A172 (cell line): ENCODE data around the gene COMT. TPM values are rescaled to one million over a fixed set of nuclear protein-coding genes. Genes with fewer than 3 reads are reported as not detected.

Source experiments
- DNase-seq: peaks from one replicate; pipeline ENCODE4 v3.0.0-alpha.2; 2015; ENCODE audit warnings: low spot score
- total RNA-seq: library from RNA; depleted of rRNA; stranded (reverse); fragments of >200 nt; shearing (Covaris generic); gene quantifications from 2 replicates; pipeline ENCODE4 v1.2.3, GENCODE V29; 2014

The COMT gene
- total RNA-seq, 1 experiment from 2014 or later: 130 TPM

DNA sequence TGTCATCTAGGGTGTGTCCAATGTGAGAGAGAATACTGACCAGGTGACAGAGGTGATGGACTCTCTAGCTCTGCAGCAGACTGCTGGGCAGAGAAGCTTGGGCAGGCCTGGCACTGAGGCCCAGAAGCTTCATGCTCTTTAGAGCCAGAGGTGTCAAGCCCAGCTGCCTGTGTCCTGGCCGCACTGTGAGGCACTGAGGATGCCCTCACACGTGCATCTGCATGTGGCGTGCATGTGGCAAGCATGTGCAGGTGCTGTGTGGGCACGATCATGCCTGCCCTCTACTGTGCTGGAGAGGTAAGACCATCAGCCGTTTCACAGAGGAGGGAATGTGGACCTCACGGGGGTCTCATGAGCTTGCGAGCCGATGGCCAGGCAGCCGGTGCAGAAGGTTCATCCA, 15.9 kb downstream of the COMT start:
- no peak for DNase-seq

DNA sequence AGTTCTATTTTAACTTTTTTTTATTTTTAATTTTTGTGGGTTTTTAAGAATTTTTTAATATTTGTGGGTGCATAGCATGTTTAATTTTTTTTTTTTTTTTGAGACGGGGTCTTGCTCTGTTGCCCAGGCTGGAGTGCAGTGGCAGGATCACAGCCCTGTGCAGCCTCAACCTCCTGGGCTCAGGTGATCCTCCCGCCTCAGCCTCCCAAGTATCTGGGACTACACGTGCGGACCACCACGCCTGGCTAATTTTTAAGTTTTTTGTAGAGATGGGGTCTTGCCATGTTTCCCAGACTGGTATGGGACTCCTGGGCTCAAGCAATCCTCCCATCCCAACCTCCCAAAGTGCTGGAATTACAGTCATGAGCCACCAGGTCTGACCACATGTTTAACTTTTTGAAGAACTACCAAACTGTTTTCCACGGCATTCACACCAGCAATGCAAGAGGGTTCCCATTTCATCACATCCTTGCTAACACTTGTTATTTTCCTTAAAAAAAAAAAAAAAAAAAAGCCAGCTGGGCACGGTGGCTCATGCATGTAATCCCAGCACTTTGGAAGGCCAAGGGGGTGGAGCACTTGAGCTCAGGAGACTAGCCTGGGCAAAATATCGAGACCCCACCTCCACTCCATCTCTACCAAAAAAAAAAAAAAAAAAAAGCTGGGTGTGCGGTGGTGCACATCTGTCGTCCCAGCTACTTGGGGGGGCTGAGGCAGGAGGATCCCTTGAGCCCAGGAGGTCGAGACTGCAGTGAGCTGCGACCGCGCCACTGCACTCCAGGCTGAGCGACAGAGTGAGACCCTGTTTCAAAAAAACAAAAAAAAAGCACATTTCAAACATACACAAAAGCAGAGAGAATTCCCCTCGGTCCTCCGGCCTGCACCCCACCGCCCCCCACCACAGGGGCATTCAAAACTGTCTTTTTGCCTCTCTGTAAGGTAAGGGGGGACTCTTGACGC, 16.8 kb downstream of the COMT start:
- no peak for DNase-seq

DNA sequence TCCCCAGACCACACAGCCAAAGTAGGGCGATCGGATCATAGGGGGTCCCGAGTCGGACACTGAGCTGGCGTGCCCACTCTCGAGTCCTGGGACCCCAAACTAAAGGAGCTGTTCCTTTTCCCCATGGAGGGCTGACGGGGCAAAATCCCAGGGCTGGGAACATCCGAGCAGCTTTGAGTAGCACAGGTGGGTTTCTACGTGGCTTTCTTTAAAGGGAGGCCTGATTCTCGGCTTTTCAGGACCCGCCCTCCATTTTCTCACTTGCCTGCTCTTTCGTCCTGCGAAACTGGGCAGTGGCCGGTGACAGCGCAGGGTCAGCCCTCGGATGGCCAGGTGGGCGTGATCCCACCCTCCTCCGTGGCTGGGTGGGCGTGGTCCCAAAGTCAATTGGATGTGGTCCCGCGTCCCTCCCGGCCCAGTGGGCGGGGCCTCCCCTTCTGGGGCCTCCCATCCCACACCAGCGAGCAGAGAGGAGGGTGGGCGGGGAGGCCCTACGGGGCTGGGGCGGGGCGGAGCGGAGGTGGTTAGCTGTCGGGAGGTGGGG, 17.5 kb downstream of the COMT start:
- DNase-seq: no peak

DNA sequence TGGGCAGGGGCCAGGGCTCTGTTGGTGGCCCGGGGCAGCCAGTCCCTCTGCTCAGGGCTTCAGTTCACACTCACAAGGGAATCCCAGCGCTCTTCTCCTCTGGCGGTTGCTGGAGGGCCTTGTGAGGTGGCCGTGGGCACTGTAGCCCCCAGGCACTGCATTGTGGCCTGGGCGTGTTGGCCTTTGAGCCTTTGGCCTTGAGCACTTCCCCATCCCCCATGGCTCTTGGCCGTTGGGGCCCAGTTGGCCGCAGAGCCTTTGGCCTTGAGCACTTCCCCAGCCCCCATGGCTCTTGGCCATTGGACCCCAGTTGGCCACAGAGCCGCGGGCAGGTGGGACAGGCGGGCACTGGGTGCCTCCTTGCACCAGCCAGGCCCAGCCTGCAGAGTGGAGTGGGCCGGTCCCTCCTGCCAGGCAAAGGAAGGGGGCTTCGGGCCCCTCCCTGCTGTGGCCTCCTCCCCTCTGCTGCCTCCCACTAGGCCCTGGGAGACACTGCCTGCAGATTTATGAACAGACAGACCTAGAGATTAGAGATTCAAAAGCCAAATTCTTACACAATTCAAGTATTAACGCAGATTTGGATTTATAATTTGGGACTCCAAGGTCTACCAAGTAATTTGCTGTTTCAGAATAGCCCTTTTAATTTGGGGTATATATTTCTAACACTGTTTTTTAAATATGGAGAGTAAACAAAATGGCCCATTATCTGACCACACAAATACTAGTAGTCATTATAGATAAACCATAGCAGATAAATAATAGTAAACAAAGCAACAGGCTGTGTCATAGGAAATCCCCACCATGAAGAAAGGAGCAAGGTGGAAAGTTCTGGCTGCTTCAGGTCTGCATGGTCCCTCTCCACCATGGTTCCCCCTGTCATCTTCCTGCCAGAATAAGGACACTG, 18.3 kb downstream of the COMT start:
- DNase-seq: no peak

DNA sequence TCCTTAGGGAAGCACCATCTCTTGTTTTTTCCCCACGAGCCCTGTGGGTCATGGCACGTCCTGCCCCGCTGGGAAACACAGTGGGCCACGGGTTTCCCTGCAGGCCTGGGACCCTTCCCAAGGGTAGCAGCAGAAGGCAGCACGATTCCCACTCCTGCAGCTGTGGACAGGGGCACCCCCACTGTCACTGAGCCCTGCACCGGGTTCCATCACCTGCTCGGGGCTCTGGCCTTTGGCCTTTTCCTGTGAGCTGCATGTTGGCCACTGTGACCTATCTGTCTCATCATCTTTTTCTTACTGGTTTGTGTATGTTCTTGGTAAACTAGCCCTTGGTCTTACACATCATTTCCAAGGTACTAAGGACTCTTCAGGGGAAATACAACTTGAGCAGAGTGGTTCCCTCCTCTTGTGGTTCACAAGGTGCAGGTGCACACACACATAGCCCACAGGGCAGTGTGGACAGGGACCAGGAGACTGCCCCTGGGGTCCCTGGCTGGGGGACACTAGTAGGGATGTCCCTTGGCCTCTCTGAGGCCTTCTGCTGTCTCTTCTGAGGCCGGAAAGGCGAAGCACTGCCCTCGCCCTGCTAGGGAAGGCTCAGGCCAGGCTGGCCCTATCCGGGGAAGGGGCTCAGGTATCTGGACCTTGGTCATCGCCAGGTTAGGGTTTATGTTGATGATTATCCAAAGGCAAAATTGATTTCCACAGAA, 19.1 kb downstream of the COMT start:
- DNase-seq: no peak

DNA sequence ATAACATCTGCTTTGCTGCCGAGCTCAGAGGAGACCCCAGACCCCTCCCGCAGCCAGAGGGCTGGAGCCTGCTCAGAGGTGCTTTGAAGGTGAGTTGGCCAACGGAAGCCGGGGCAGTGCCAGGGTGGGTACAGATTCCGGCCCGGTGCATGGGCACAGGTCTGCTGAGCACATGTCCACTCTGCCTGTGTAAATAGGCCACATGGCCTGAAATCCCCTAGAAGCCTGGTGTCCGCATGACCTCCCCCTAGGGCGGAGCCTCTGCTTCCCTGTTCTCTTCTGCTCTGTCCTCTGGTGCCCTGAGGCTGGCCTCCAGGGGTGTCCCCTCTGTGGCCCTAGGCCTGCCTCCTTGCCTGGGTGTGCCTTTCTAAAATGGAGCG, 19.6 kb downstream of the COMT start:
- DNase-seq: no peak

DNA sequence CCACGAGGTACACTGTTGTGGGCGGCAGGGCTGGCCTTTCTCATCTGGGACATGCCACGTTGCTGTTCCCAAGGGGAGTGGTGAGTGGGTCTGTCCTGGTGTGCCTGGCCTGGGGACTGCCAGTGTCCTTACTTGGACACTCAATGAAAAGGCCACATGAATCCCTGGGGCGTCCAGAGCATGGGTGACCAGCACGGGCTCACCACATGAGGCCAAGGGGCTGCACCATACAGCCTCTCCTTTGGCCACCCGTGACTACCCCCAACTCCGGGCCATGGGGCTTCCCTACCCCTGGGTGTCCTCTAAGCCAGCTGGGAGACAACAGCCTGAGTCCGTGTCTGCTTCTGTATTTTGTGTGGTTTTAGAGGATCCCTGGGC, 20.3 kb downstream of the COMT start:
- no peak for DNase-seq

DNA sequence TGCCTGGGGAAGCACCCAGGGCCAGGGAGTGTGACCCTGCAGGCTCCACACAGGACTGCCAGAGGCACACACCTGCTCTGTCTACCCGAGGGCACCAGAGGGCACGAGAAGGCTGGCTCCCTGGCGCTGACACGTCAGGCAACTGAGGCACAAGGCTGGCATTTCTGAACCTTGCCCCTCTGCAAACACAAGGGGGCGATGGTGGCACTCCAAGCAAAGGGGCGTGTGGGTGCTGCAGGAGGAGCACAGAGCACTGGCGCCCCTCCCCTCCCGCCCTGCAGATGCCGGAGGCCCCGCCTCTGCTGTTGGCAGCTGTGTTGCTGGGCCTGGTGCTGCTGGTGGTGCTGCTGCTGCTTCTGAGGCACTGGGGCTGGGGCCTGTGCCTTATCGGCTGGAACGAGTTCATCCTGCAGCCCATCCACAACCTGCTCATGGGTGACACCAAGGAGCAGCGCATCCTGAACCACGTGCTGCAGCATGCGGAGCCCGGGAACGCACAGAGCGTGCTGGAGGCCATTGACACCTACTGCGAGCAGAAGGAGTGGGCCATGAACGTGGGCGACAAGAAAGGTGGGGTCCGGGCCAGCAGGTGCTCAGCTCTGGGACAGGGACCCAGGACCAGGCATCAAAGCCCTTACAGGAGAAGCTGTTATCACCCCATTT, 20.8 kb downstream of the COMT start:
- peak; percentile 62 for DNase-seq

DNA sequence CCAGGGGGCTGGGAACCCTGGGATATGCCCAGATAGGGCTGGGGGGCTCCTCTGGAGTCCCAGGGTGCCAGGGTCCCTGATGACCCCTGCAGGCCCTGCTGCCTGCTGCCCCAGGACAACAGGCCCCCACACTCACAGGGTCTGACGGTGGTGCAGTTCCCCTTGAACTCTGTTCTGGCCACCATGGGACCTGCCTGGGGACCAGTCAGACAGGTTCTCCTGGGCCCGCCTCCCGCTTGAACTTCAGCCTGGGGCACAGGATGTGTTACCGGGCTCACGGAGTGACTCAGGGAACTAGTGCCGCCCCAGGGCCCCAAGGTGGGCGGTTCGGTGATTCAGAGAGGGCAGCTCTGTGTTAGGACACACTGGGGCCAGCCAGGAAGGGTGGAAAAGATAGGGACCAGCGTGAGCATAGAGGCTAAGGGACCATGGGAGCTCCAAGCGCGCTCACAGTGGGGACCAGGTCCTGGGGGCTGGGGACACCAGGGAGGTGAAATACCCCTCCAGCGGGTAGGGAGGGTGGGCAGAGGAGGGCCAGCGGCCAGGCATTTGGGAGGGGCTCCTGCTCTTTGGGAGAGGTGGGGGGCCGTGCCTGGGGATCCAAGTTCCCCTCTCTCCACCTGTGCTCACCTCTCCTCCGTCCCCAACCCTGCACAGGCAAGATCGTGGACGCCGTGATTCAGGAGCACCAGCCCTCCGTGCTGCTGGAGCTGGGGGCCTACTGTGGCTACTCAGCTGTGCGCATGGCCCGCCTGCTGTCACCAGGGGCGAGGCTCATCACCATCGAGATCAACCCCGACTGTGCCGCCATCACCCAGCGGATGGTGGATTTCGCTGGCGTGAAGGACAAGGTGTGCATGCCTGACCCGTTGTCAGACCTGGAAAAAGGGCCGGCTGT, 21.6 kb downstream of the COMT start:
- DNase-seq: no peak

DNA sequence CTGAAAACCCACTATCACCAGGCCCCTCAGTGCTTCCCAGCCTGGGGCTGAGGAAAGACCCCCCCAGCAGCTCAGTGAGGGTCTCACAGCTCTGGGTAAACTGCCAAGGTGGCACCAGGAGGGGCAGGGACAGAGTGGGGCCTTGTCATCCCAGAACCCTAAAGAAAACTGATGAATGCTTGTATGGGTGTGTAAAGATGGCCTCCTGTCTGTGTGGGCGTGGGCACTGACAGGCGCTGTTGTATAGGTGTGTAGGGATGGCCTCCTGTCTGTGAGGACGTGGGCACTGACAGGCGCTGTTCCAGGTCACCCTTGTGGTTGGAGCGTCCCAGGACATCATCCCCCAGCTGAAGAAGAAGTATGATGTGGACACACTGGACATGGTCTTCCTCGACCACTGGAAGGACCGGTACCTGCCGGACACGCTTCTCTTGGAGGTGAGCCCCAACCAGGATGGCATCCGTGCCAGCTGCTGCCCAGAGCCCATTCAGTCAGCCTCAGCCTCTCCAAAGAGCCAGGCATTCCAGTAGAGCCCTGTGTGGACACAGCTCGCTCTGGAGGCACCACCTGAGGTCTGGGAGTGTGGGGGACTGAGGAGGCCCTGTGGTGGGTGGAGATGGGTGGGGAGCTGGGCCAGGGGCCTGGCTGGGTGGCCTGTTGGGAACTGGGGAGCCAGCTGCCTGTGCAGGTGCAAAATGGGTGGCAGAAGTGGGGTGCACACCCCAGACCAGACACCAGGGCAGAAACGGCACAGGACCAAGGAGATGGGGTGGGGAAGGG, 22.5 kb downstream of the COMT start:
- no peak for DNase-seq

DNA sequence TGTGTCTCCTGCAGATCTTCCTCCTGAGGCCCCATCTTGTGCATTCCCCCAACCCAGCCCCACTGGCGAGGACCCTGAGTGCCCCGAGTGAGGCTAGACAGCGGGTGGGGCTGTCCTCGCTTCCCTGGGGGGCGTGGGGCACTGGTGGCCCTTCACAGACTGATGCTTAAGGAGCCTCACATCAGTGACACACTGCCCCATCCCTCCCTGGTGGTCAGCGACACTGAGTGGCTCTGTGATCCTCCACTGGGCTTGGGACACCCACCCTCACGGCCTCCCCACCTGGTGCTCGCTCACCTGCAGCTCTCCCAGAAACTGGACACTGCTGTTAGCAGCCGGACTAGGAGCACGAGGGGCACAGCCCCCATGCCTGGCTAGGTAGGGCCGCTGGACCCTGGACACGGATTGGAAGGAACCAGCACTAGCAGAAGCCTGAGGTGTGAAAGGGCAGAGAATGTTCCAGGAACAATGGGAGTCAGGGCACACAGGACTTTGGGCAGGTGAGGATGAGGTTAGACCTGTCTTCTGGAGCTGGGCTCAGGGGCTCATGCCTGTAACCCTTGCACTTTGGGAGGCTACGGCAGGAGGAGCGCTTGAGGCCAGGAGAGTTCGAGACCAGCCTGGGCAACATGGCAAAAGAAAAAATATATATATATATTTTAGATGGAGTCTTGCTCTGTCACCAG, 23.3 kb downstream of the COMT start:
- no peak for DNase-seq

DNA sequence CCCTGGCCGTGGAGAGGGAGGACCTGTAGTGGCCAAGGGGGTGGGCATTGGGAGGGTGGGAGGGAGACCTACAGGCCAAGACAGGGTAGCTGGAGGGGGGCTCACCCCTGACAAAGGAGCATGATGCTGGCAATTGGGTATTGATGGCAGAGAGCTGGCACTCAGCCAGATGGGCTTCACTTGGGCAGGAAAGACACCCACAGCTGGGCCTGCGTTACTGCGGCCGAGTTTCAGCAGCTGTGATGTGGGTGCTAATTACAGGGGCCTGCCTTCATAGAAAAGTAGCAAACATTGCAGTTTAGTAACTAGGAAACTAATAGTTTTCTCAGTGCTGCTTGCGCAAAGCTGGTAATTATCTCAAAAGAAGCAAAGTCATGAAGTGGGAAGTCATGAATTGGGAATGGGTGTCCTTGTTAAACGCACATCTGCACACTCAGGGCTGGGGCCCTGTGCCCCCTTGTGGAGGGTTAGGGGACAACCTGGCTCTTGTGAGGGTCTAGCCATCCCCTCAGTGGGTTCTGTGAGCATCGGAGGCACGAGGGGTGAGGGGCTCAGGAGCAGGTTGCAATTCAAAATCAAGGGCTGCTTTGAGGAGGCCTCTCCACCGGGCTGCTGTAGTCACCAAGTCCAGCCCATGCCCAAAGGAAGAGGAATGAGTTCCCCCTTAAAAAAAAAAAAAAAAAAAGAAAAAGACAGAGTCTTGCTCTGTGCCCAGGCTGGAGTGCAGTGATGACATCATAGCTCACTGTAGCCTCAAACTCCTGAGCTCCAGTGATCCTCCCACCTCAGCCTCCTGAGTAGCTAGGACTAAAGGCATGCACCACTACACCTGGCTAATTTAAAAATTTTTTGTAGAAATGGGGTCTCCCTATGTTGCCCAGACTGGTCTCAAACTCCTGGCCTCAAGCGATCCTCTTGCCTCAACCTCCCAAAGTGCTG, 24.5 kb downstream of the COMT start:
- DNase-seq: no peak

DNA sequence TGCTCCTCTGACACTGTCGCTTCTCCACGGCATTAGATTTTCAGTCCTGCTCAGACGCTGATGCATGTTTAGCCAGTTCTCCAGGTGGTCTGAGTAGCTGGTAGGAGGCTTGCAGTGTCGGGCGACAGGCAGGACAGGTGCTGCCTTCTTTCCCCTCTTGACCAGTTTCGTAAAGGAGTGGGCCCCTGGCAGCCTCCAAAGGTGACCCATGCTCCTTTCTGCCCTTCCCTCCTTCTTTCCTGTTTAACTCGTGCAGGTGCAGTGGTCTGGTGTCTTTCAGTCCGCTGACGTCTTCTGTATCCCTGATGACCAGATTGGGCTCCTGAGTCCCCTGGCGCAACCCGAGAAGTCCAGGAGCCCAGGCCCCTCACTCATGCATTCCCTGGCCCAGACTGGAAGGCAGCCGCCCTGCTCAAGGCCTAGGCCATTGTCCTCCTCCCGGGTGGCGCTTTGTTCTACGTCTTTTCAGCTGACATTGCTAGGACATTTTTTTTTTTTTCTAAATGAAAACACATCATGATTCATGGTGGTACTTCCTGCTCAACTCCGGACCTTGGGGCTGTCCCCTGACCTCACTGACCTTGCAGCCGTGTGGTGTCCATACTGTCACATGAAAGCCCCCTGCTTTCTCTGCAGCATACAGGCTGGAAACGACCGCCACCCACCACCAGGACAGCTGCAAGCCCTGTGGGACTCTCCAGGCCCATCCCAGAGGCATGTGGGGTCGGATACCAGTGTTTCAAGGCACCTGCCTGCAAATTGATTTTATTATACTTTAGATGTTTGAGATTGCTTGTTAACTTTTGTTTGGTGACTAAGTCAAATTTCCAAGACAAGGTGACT, 25.6 kb downstream of the COMT start:
- DNase-seq: no peak

DNA sequence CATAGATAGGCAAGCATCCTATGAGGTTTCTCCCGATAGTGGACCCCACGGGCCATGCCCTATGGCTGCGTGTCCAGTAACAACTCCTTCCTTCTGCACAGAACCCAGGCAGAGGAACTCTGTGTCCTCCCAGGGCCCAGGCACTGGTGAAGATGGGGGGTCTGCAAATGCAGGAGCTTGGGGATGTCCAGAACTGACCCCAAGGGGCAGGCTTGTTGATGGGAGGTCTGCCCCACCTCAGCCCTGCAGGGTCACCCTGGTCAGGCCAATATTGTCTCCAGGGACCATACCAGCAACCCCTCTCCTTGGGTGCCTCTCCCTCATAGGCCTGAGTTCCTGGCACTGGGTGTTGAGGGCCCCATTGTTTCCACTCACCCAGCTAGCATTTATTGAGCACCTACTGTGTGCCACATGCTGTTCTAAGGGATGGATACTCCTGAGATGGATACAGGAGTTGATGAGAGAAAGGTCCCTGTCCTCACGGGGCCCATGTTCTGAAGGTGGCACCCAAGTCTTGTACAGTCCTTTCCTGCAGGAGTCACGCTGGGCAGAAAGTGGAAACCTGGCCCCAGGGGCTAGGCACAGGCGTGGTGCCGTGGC, 26.4 kb downstream of the COMT start:
- DNase-seq: no peak

DNA sequence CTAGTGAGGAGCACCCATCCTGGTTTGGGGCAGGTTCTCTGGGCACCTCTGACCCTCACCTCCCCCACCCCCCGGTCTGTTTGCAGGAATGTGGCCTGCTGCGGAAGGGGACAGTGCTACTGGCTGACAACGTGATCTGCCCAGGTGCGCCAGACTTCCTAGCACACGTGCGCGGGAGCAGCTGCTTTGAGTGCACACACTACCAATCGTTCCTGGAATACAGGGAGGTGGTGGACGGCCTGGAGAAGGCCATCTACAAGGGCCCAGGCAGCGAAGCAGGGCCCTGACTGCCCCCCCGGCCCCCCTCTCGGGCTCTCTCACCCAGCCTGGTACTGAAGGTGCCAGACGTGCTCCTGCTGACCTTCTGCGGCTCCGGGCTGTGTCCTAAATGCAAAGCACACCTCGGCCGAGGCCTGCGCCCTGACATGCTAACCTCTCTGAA, 26.9 kb downstream of the COMT start:
- no peak for DNase-seq
